Brain pericyte (primary cell): ENCODE measurements around the gene CDAN1.

Experiments
- DNase-seq: peaks from one replicate; pipeline ENCODE4 v3.0.0-alpha.2; 2012; ENCODE audit warnings: low read depth, low spot score

Gene CDAN1

GRCh38 chr15:42733027-42733426 is 3.9 kb downstream of the CDAN1 start:
- DNase-seq, result no peak

- DNase-seq, result no peak
These were observed 4.7 kb downstream of the CDAN1 start for GRCh38 chr15:42732095-42732827.

GRCh38 chr15:42731461-42731860 is 5.5 kb downstream of the CDAN1 start:
- no peak for DNase-seq

- DNase-seq, result no peak
These were observed 6.4 kb downstream of the CDAN1 start for GRCh38 chr15:42730536-42730935.

GRCh38 chr15:42730135-42730534 is 6.8 kb downstream of the CDAN1 start:
- DNase-seq, result no peak

- no peak for DNase-seq
These were observed 7.5 kb downstream of the CDAN1 start for GRCh38 chr15:42729409-42729808.

GRCh38 chr15:42728972-42729371 is 8.0 kb downstream of the CDAN1 start:
- DNase-seq, result no peak

GRCh38 chr15:42728560-42728959 is 8.4 kb downstream of the CDAN1 start:
- DNase-seq, result no peak

GRCh38 chr15:42727750-42728381 is 9.1 kb downstream of the CDAN1 start:
- no peak for DNase-seq

GRCh38 chr15:42726114-42726513 is 10.8 kb downstream of the CDAN1 start:
- no peak for DNase-seq

- DNase-seq, result no peak
These were observed 11.5 kb downstream of the CDAN1 start for GRCh38 chr15:42725331-42725903.

GRCh38 chr15:42724276-42724675 is 12.7 kb downstream of the CDAN1 start:
- no peak for DNase-seq

- no peak for DNase-seq
These were observed 13.9 kb downstream of the CDAN1 start for GRCh38 chr15:42723068-42723467.

GRCh38 chr15:42721916-42722315 is 15.0 kb downstream of the CDAN1 start:
- DNase-seq, result no peak

GRCh38 chr15:42721016-42721415 is 15.9 kb downstream of the CDAN1 start:
- no peak for DNase-seq

GRCh38 chr15:42720071-42720470 is 16.9 kb downstream of the CDAN1 start:
- no peak for DNase-seq

- DNase-seq, result no peak
These were observed 17.9 kb downstream of the CDAN1 start for GRCh38 chr15:42719043-42719442.

GRCh38 chr15:42716626-42717025 is 20.3 kb downstream of the CDAN1 start:
- DNase-seq, result no peak

GRCh38 chr15:42716125-42716524 is 20.8 kb downstream of the CDAN1 start:
- no peak for DNase-seq

GRCh38 chr15:42712584-42712983 is 24.3 kb downstream of the CDAN1 start:
- no peak for DNase-seq

GRCh38 chr15:42711746-42712145 is 25.2 kb downstream of the CDAN1 start:
- DNase-seq, result no peak

GRCh38 chr15:42710662-42711061 is 26.3 kb downstream of the CDAN1 start:
- no peak for DNase-seq
